HG03095 (cell line): ENCODE data around the gene BMPR1A.

Source experiments
- ATAC-seq: cut with Tn5 transposase; IDR thresholded peaks from one replicate; pipeline ENCODE4 v1.9.1; 2021; ENCODE audit warnings: moderate library complexity; ENCODE audit not compliant: unreplicated experiment

BMPR1A gene

DNA sequence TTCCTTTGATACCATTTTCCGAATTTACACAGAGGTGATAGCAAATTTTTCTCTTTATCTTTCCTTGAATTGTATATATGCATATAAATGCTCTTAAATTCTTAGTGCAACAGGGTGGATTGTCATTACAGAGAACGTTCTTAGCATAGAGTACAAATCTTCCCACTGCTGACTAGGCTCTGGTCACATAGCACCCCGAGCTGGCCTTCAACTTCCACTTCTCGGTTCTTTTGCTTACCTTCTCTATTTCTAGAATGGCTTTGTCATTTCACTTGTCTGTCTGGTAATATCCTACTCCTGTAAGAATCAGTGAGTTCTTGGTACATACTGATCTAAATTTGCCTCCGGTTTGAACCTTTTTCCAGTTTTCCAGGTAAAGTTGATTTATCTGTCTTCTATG is 225.3 kb downstream of the BMPR1A start:
- ATAC-seq: no peak
